HG03135 (cell line): Measurements from ENCODE around the gene SOX6.

Experiments
- ATAC-seq: cut with Tn5 transposase; IDR thresholded peaks from one replicate; pipeline ENCODE4 v1.9.1; 2021; ENCODE audit warnings: mild to moderate bottlenecking, moderate library complexity; ENCODE audit not compliant: unreplicated experiment

Gene SOX6

DNA sequence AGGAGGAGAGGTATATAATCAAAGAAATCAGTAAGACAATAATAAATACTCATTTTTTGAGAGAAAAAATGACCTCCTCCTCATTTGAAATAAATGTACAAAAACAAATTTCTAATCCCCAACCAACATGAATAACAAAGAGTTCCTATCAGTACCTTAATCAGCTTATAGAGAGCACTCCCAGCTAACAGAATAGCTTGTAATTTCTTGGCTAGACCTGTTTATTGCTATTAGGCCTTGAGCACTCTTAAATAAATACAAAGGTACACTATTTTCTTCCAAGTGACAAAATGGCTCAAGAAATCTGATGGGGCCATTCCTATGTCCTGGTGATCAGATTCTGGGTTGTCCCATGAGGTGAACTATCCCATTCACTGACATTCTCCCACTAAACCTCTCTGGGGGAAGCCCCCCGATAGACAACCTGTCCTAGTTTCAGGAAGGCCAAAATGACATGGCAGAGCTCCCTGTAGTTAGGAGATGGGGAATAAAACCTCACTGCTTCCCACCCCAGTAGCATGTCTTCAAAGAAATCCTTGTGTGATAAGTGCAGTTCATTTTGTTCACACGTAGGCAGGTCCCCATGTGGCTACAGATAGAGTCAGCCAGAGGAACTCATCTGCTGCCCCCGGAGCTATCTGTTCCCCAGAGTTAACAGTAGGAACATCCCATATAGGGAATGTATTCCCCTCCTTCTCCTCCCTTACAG is 385.7 kb downstream of the SOX6 start:
- ATAC-seq = no peak

- no peak for ATAC-seq
Observed at GRCh38 chr11:15969701-15970329, 386.5 kb downstream of the SOX6 start.

- ATAC-seq = no peak
Observed at GRCh38 chr11:15969281-15969680, 387.1 kb downstream of the SOX6 start.

DNA sequence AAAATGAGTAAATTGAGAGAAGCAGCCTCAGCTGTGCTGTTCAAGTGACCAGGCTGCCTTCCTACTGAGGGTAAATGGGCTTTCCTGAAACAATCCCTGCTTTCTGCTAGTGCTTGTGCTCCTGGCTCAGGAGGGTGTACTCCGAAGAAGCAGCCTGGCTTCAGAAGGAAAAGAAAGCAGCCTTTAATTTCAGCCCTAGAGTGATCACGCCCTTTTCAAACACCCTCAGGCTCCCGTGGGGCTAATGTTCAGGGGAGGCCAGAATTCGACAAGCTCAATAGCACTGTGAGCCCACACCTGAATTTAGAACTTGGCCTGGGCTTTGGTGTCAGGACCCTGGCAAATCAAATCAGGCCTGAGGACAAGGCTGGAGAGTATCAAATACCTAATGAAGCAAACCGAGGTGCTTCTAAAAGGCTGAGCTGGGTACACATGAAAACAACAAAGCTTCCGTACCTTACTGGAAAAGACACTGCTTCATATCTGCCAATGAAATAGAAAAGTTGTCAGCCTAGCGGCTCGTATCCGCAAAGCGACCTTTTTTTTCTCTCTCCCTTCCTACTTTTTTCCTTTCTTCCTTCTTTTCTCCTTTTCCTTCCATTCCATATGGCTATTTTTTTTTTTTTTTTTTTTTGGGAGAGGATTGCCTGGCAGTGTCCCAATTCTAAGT is 387.8 kb downstream of the SOX6 start:
- no peak for ATAC-seq

DNA sequence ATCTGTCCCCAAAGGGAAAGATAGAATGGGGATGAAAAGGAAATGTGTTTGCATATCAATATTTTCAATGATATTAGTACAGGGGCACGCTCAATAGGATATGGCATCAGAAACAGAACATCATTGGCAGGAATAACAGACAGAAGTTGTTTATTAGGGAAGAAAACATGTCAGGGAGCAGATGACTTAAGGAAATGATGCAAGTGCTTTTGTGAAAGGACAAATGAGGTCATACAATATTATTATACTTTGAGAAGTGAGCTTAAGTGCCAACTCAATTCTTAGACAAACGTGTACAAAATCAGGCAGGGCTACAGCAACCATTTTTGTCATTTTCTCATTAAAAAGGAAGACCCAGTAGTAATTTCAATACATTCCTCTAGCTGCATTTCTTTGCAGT is 388.4 kb downstream of the SOX6 start:
- ATAC-seq = no peak

DNA sequence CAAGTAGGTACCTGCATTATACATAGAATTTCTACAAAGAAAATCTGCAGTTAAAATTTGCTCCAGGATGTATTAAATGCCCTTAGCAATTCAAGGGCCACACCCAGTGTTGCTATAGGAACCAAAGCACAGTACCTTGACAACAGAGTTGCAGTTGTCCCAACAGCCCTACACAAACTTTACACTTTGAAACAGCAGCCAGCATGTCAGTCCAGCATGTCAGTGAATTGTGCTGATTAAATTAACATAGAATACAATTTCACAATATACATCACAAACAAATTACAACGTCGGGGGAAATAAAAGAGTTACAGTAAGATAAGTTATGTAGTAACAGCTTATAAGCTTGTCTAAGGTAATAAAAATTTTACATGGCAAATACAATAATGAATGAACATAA is 389.2 kb downstream of the SOX6 start:
- ATAC-seq = no peak

GRCh38 chr11:15965562-15966250 is 390.6 kb downstream of the SOX6 start:
- no peak for ATAC-seq

- no peak for ATAC-seq
Observed at GRCh38 chr11:15963266-15963665, 393.1 kb downstream of the SOX6 start.

- ATAC-seq = no peak
Observed at GRCh38 chr11:15958910-15959309, 397.4 kb downstream of the SOX6 start.

DNA sequence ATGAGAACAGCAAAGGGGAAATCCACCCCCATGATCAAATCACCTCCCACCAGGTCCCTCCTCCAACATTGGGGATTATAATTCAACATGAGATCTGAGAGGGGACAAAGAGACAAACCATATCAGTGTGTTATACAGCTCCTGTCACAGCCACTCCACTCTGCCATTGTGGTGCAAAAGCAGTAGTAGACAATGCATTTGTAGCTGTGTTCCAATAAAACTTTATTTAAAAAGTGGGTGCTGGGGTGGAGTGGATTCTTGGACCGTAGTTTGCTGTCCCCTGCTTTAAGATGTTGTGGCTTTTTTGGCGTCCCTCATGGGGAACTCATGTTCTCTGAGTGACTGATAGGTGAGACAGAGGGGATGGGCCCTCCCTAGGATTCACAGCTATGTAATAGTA is 399.1 kb downstream of the SOX6 start:
- no peak for ATAC-seq

- ATAC-seq = no peak
Observed at GRCh38 chr11:15956302-15956701, 400.0 kb downstream of the SOX6 start.

DNA sequence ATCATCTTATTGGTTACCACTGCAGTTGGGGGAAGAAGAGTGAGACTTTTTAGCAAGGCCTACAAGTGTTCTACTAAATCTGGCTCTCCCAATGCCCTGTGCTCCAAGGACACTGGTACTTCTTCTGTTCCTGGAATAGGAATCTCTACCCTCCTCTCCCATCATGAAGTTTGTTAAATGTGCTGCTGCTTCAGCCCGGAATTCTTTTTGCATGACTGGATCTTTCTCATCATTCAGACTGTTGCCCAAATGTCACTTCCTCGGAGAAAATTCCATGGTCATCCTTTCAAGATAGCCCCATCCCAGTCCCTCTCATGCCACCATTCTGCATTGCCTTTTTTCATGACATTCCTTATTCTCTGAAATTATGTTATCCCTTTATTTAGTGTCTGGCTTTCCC is 400.8 kb downstream of the SOX6 start:
- ATAC-seq = no peak

DNA sequence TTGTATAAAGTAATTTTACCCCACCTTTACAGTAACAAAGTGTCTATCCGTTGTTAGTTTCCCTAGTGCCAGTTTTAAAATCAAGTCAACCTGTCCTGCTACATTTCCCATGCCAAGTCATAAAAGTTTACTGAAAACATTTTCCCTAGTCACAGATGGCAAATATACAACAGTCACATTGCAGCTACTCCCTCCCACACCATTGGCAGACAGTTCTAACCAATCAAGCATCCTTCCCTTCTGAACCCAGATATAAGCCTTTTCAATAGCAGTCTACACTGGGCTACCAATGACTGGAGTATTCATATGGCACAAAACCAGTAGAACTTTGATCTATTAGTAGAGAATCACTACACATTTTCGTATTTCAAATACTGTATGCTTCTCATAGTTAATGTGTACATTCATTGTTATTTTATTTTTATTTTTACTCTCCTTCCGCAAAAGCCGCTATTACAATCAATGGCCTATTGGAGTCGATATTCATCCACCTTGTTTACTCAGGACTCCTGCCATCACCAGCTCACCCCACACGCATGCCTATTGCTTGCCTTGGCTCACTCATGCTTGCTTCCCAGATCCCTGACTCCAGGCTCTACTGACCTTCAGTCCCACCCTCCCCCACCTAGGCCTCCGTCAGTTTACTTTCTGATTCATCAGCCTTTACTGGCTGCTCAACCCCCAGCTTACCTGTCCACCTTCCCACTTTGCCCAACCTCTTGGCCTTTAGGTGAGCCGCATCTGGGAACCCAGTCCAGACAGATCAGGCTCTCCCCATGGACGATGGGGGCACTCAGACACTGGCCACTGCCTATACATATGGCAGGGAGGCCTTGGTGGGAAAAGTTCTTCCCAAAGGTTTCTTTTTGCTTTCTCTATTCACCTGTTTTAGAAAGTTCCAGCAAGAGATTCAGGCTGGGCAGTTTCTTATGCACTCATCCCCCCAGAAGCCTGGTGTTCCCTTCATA is 408.4 kb downstream of the SOX6 start:
- no peak for ATAC-seq

GRCh38 chr11:15945726-15946125 is 410.6 kb downstream of the SOX6 start:
- ATAC-seq = no peak

GRCh38 chr11:15944460-15944859 is 411.9 kb downstream of the SOX6 start:
- ATAC-seq = no peak

DNA sequence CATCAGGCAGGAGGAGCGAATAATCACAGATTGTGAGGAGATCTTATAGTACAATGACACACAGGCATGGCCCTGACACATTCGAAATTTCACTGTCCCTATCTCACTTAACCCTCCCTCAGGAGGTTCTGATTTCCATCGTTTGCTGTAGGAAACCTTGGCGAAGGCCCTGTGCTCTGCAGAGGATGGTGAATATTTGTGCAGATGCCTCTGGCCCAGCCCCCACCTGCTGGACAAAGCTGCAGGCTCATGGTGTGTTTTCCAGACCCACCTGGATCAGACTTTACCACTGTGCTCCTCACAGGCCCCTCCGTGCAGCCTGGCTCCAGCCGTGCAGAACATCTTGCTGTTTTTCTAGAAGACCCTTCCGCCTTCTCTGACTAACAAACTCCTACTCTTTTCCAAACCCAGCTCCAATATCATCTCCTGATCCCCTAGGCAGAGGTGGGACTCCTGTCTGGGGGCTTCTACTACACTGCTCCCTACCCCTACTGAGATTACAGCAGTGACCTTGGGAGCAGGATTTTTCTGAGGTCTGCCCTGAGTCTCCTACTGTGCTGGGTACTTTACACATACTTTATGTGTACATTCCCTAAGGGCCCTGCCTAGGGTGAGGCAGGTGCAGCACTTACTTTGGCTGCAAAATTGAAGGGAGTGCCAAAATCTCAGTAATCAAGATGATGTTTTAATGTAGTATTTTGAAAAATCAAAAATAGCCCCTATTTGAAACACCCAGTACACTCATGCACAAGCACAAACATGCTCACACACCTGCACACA is 412.7 kb downstream of the SOX6 start:
- no peak for ATAC-seq

GRCh38 chr11:15942936-15943335 is 413.4 kb downstream of the SOX6 start:
- ATAC-seq = no peak

GRCh38 chr11:15942126-15942525 is 414.2 kb downstream of the SOX6 start:
- ATAC-seq = no peak

DNA sequence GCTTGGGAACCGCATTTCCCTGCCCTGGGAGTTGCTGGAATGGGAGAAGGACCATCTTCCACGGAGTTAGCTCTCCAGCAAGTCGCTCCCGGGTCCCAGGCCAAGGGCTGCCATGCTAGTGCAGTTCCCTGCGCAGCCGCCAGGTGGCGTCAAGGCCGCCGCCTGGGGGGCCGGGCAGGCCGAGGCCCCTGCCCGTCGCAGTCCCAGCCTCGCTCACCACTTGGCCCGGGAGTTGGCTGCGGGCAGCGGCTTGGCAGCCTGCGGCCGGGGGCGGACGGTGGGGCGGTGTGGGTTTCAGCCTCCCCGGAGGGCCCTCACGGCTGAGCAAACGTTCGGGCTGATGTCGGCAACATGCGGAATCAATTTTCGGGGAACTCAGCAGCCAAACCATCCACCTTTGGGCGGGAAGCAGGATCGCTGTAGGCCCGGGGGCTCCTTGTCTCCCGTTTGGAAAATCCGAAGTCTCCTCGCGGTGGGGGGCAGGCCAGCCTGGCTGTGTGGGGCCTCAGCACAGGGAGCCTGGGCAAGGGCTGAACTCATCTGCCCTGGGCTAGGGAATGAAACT is 415.1 kb downstream of the SOX6 start:
- ATAC-seq = peak; percentile 57
